GM13976 (cell line): ENCODE measurements around the gene CACNA2D3.

Experiments
- DNase-seq: peaks from one replicate; pipeline ENCODE4 v3.0.0; 2012; ENCODE audit warnings: low spot score
- CTCF ChIP-seq: IDR thresholded peaks from 2 replicates; pipeline ENCODE4 v1.5.1; 2012; ENCODE audit warnings: borderline replicate concordance, mild to moderate bottlenecking; ENCODE audit not compliant: insufficient read depth; ENCODE audit errors: extremely low read depth, missing control alignments, control extremely low read depth
- in situ Hi-C: fragments of 300-500 bp; cut with MboI; formaldehyde crosslinking; loops from one replicate; pipeline ENCODE4 v1.12.0; 2022; ENCODE audit warnings: low sequenced_read_pairs, mixed read lengths, inconsistent platforms; ENCODE audit not compliant: unreplicated experiment

The CACNA2D3 gene

GRCh38 chr3:54949491-54950044 lies 827.2 kb downstream of the CACNA2D3 start:
- in situ Hi-C loops = no loop called here
- no peak for TF ChIP-seq CTCF
- no peak for DNase-seq

GRCh38 chr3:54950391-54951003 lies 828.1 kb downstream of the CACNA2D3 start:
- TF ChIP-seq CTCF = no peak
- in situ Hi-C loops = no loop called here
- no peak for DNase-seq

- no peak for DNase-seq
- TF ChIP-seq CTCF = no peak
Measured at GRCh38 chr3:54951405-54951804, 829.1 kb downstream of the CACNA2D3 start.

GRCh38 chr3:54954022-54954421 lies 831.7 kb downstream of the CACNA2D3 start:
- TF ChIP-seq CTCF = no peak
- no peak for DNase-seq
- in situ Hi-C loops = no loop called here

More at GRCh38 chr3:54951405-54951804, 829.1 kb downstream of the CACNA2D3 start:
- in situ Hi-C loops = no loop called here

GRCh38 chr3:54954521-54954920 lies 832.2 kb downstream of the CACNA2D3 start:
- no peak for TF ChIP-seq CTCF
- in situ Hi-C loops = no loop called here
- no peak for DNase-seq

- TF ChIP-seq CTCF = no peak
- in situ Hi-C loops = no loop called here
- DNase-seq = no peak
Measured at GRCh38 chr3:54955496-54955895, 833.1 kb downstream of the CACNA2D3 start.
